MM.1S (cell line): Measurements from ENCODE around the gene DNAH8.

Experiments
- DNase-seq: peaks from one replicate; pipeline ENCODE4 v3.0.0-alpha.2; 2015
- H2AFZ ChIP-seq: fragments of 300-600 bp; sonication (generic); 2 replicates; pipeline ENCODE4 v1.6.0; 2016; ENCODE audit warnings: antibody characterized with exemption, low read length
- H3F3A ChIP-seq: fragments of 300-600 bp; sonication (generic); 2 replicates; pipeline ENCODE4 v1.6.1; 2016; ENCODE audit warnings: mild to moderate bottlenecking, antibody characterized with exemption, low read length, moderate library complexity, mixed read lengths; ENCODE audit not compliant: insufficient read depth
- H3K27ac ChIP-seq: fragments of 300-600 bp; sonication (generic); 2 replicates; pipeline ENCODE4 v1.5.1; 2016; ENCODE audit warnings: mild to moderate bottlenecking, low read length
- H3K27me3 ChIP-seq: fragments of 300-600 bp; sonication (generic); replicated peaks from 2 replicates; pipeline ENCODE4 v1.6.0; 2016; ENCODE audit warnings: low read length; ENCODE audit not compliant: insufficient read depth
- H3K36me3 ChIP-seq: fragments of 300-600 bp; sonication (generic); replicated peaks from 2 replicates; pipeline ENCODE4 v1.6.1; 2016; ENCODE audit warnings: mild to moderate bottlenecking, low read length, mixed read lengths; ENCODE audit not compliant: insufficient read depth
- H3K4me1 ChIP-seq: fragments of 300-600 bp; sonication (generic); 2 replicates; pipeline ENCODE4 v1.6.1; 2016; ENCODE audit warnings: low read length, mixed read lengths
- H3K4me2 ChIP-seq: fragments of 300-600 bp; sonication (generic); 2 replicates; pipeline ENCODE4 v1.6.0; 2016; ENCODE audit warnings: low read depth, low read length
- H3K4me3 ChIP-seq: fragments of 300-600 bp; sonication (generic); 2 replicates; pipeline ENCODE4 v1.5.1; 2016; ENCODE audit warnings: low read length, mixed read lengths
- H3K79me2 ChIP-seq: fragments of 300-600 bp; sonication (generic); 2 replicates; pipeline ENCODE4 v1.6.1; 2016; ENCODE audit warnings: mixed run types, low read length, mixed read lengths
- H3K9ac ChIP-seq: fragments of 300-600 bp; sonication (generic); 2 replicates; pipeline ENCODE4 v1.6.1; 2016; ENCODE audit warnings: low read length, mixed read lengths
- H3K9me2 ChIP-seq: fragments of 300-600 bp; sonication (generic); replicated peaks from 2 replicates; pipeline ENCODE4 v1.6.1; 2016; ENCODE audit warnings: mild to moderate bottlenecking, low read length, mixed read lengths; ENCODE audit not compliant: insufficient read depth
- H3K9me3 ChIP-seq: fragments of 300-600 bp; sonication (generic); replicated peaks from 2 replicates; pipeline ENCODE4 v1.6.1; 2016; ENCODE audit warnings: mild to moderate bottlenecking, low read length, mixed read lengths; ENCODE audit not compliant: insufficient read depth
- H4K20me1 ChIP-seq: fragments of 300-600 bp; sonication (generic); 2 replicates; pipeline ENCODE4 v1.6.1; 2016; ENCODE audit warnings: mild to moderate bottlenecking, low read length, moderate library complexity, mixed read lengths; ENCODE audit not compliant: insufficient read depth
- EZH2 ChIP-seq: fragments of 300-600 bp; sonication (generic); optimal IDR thresholded peaks from 2 replicates; pipeline ENCODE3; 2017; ENCODE audit warnings: low read depth, mild to moderate bottlenecking, antibody characterized with exemption, low read length, mixed read lengths
- EZH2phosphoT487 ChIP-seq: fragments of 300-600 bp; sonication (generic); IDR thresholded peaks from 2 replicates; pipeline ENCODE4 v1.6.1; 2018; ENCODE audit warnings: antibody characterized with exemption, low read length
- TF ChIP-seq, protein P1 (sequence below): fragments of 300-600 bp; sonication (generic); IDR thresholded peaks from 2 replicates; pipeline ENCODE4 v1.5.1; 2016; ENCODE audit warnings: antibody characterized with exemption, low read length, mixed read lengths

Gene DNAH8

DNA sequence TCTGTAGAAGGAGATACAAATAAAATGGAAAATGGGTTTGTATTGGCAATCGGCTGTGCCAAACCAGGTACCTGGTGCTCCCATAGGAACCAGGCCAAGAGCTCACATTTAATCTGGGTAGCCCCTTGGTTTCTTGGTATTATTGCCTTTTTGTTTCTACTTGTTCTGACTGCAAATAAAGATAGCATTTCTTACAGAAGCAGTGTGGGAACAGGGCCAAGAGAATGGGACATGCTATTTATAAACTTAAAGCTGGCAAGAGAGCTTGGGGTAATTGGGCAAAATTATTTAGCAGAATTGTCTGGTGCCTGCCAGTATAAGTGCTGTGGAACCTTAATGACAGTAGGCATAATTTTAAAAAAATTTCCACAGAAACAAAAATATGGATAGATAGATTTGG lies 219.9 kb downstream of the DNAH8 start:
- Histone ChIP-seq H3K9ac (no peak overlapping the region), H4K20me1 (no peaks in the 10 kb centered on the region), H3K79me2 (no peaks in the 10 kb centered on the region), H3F3A (no peaks in the 10 kb centered on the region), H3K4me2 (no peak overlapping the region), H2AFZ (no peak overlapping the region), H3K9me2 (no peaks in the 10 kb centered on the region), H3K27me3 (no peaks in the 10 kb centered on the region), H3K27ac (no peak overlapping the region), H3K36me3 (no peaks in the 10 kb centered on the region), H3K9me3 (no peaks in the 10 kb centered on the region), H3K4me1 (no peaks in the 10 kb centered on the region), H3K4me3 (no peak overlapping the region)
- TF ChIP-seq EZH2phosphoT487, result no peak
- no peak for TF ChIP-seq EZH2
- TF ChIP-seq, protein P1, sequence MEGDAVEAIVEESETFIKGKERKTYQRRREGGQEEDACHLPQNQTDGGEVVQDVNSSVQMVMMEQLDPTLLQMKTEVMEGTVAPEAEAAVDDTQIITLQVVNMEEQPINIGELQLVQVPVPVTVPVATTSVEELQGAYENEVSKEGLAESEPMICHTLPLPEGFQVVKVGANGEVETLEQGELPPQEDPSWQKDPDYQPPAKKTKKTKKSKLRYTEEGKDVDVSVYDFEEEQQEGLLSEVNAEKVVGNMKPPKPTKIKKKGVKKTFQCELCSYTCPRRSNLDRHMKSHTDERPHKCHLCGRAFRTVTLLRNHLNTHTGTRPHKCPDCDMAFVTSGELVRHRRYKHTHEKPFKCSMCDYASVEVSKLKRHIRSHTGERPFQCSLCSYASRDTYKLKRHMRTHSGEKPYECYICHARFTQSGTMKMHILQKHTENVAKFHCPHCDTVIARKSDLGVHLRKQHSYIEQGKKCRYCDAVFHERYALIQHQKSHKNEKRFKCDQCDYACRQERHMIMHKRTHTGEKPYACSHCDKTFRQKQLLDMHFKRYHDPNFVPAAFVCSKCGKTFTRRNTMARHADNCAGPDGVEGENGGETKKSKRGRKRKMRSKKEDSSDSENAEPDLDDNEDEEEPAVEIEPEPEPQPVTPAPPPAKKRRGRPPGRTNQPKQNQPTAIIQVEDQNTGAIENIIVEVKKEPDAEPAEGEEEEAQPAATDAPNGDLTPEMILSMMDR, result no peak
- no peak for DNase-seq

DNA sequence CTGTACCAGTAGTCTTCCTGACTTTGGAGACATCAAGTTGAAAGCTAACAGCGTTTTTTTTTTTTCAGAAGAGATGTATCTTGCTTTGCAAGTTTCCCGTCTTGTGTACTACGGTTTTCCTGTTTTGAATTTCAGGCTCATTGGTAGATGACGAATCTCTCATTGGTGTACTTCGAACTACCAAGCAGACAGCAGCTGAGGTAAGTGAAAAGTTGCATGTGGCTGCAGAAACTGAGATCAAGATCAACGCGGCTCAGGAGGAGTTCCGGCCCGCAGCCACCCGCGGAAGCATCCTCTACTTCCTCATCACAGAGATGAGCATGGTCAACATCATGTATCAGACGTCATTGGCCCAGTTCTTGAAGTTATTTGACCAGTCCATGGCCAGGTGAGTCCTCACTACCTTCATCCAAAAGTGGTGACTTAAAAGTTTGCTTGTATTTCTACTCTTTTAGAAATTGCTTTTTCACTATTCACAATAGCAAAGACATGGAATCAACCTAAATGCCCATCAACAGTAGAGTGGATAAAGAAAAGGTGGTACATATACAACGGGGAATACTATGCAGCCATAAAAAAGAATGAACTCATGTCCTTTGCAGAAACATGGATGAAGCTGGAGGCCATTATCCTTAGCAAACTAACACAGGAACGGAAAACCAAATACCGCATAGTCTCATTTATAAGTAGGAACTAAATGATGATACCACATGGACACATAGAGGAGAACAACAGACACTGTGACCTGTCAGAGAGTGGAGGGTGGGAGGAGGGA lies 222.9 kb downstream of the DNAH8 start:
- no peak overlapping the region for H2AFZ ChIP-seq
- no peak overlapping the region for H3K9ac ChIP-seq
- TF ChIP-seq EZH2phosphoT487, result no peak
- TF ChIP-seq, protein P1, result no peak
- no peak for TF ChIP-seq EZH2
- H4K20me1 ChIP-seq, result no peaks in the 10 kb centered on the region
- no peaks in the 10 kb centered on the region for H3K9me2 ChIP-seq
- H3K36me3 ChIP-seq, result no peaks in the 10 kb centered on the region
- DNase-seq, result no peak
- H3K79me2 ChIP-seq, result no peaks in the 10 kb centered on the region
- no peak overlapping the region for H3K4me3 ChIP-seq
- H3K9me3 ChIP-seq, result no peaks in the 10 kb centered on the region
- H3K27ac ChIP-seq, result no peak overlapping the region
- H3F3A ChIP-seq, result no peaks in the 10 kb centered on the region
- H3K27me3 ChIP-seq, result no peaks in the 10 kb centered on the region
- H3K4me2 ChIP-seq, result no peak overlapping the region
- no peaks in the 10 kb centered on the region for H3K4me1 ChIP-seq

DNA sequence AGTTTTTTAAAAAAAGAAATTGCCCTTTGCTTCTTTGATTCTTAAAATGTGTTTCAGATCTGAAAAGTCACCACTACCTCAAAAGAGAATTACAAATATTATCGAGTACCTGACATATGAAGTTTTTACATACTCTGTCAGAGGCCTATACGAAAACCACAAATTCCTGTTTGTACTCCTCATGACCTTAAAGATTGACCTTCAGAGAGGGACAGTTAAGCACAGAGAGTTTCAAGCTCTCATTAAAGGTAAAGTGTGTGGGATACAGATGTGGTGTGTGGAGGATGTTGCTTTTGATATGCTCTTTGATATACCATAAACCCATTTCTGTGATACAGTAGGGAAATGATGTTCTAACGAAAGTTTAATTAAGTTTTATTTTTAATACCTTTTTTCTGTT lies 223.6 kb downstream of the DNAH8 start:
- Histone ChIP-seq H2AFZ (no peak overlapping the region), H3F3A (no peaks in the 10 kb centered on the region), H3K4me3 (no peak overlapping the region), H3K27me3 (no peaks in the 10 kb centered on the region), H3K36me3 (no peaks in the 10 kb centered on the region), H4K20me1 (no peaks in the 10 kb centered on the region), H3K9ac (no peak overlapping the region), H3K4me2 (no peak overlapping the region), H3K79me2 (no peaks in the 10 kb centered on the region), H3K9me2 (no peaks in the 10 kb centered on the region), H3K9me3 (no peaks in the 10 kb centered on the region), H3K27ac (no peak overlapping the region), H3K4me1 (no peaks in the 10 kb centered on the region)
- DNase-seq, result no peak
- TF ChIP-seq EZH2phosphoT487, result no peak

DNA sequence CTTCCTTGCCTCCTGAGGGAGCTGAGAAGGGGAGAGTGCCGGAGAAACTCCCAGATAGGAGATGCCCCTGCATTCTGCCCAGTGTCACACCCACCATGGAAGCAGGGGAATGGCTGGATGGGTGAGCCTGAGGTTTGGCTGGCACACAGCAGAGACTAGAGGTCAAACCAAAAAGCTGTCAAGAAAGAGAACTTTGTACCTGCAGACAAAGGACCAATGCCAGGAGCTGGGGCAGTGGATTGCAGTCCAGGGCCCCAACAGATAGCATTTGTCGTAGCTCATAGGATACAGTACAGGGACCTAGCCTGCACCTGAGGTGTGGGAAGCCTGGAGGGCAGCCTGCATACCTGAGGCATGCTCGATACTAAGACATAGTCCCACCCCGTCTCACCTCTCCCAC lies 227.3 kb downstream of the DNAH8 start:
- H3F3A ChIP-seq, result no peaks in the 10 kb centered on the region
- no peak overlapping the region for H2AFZ ChIP-seq

More for the DNA sequence above, 227.3 kb downstream of the DNAH8 start:
- H3K4me1 ChIP-seq, result no peaks in the 10 kb centered on the region
- TF ChIP-seq EZH2 (no peak), EZH2phosphoT487 (no peak)
- TF ChIP-seq, protein P1, result no peak
- H4K20me1 ChIP-seq, result no peaks in the 10 kb centered on the region
- no peak overlapping the region for H3K27ac ChIP-seq
- H3K27me3 ChIP-seq, result no peaks in the 10 kb centered on the region
- H3K9ac ChIP-seq, result no peak overlapping the region
- no peaks in the 10 kb centered on the region for H3K9me3 ChIP-seq
- H3K79me2 ChIP-seq, result no peaks in the 10 kb centered on the region
- no peak overlapping the region for H3K4me2 ChIP-seq
- H3K4me3 ChIP-seq, result no peak overlapping the region
- no peaks in the 10 kb centered on the region for H3K36me3 ChIP-seq
- DNase-seq, result no peak
- H3K9me2 ChIP-seq, result no peaks in the 10 kb centered on the region
